ENCODE data around the gene TTC39B.

Gene TTC39B

GRCh38 chr9:15182730-15183129, 124.3 kb downstream of the TTC39B start:
- Histone ChIP-seq H3K9me3 (no peaks in the 10 kb centered on the region), H3K36me3 (no peaks in the 10 kb centered on the region), H3K27me3 (no peaks in the 10 kb centered on the region), H3K4me1 (no peaks in the 10 kb centered on the region), H3K4me3 (ENCODE audit: low read depth, low read length) (no peak overlapping the region)
- no peak for DNase-seq
- TF ChIP-seq CTCF (IDR thresholded peaks at IDR 0.05; ENCODE audit: low read depth, low read length): no peak

- Histone ChIP-seq H3K9me3 (no peaks in the 10 kb centered on the region), H3K4me3 (ENCODE audit: low read depth, low read length) (no peak overlapping the region), H3K27me3 (no peaks in the 10 kb centered on the region), H3K36me3 (no peaks in the 10 kb centered on the region), H3K4me1 (no peaks in the 10 kb centered on the region)
- no peak for TF ChIP-seq CTCF (IDR thresholded peaks at IDR 0.05; ENCODE audit: low read depth, low read length)
- no peak for DNase-seq
Measured at GRCh38 chr9:15182101-15182551, 124.9 kb downstream of the TTC39B start.

- no peak for DNase-seq
- no peak overlapping the region for H3K4me3 ChIP-seq (ENCODE audit: low read depth, low read length)
Measured at GRCh38 chr9:15180124-15180523, 126.9 kb downstream of the TTC39B start.

GRCh38 chr9:15178631-15179030, 128.4 kb downstream of the TTC39B start:
- no peak for TF ChIP-seq CTCF (IDR thresholded peaks at IDR 0.05; ENCODE audit: low read depth, low read length)
- Histone ChIP-seq H3K9me3 (no peaks in the 10 kb centered on the region), H3K4me1 (no peaks in the 10 kb centered on the region), H3K4me3 (ENCODE audit: low read depth, low read length) (no peak overlapping the region), H3K27me3 (no peaks in the 10 kb centered on the region), H3K36me3 (no peaks in the 10 kb centered on the region)
- no peak for DNase-seq

More at GRCh38 chr9:15180124-15180523, 126.9 kb downstream of the TTC39B start:
- Histone ChIP-seq H3K4me1 (no peaks in the 10 kb centered on the region), H3K9me3 (no peaks in the 10 kb centered on the region), H3K27me3 (no peaks in the 10 kb centered on the region), H3K36me3 (no peaks in the 10 kb centered on the region)
- no peak for TF ChIP-seq CTCF (IDR thresholded peaks at IDR 0.05; ENCODE audit: low read depth, low read length)

DNA sequence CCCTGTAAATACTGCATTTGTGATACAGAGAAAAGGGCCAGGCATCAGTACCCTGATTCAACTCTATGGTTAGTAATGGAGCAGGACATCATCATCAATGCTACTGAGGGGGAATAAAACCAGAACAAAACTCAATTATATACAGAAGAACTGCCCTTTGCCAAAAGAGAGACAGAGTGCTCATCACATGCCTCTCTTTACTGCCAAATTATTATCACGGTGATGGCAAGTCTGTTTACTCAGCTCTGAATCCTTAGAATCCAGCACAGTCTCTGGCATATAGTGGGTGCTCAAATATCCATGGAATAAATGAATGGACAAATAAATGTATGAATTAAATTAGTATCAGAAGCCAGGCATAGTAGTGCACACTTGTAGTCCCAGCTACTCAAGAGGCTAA, 130.2 kb downstream of the TTC39B start:
- Histone ChIP-seq H3K36me3 (no peaks in the 10 kb centered on the region), H3K4me1 (no peaks in the 10 kb centered on the region), H3K4me3 (ENCODE audit: low read depth, low read length) (no peak overlapping the region), H3K27me3 (no peaks in the 10 kb centered on the region), H3K9me3 (no peaks in the 10 kb centered on the region)
- no peak for DNase-seq
- TF ChIP-seq CTCF (IDR thresholded peaks at IDR 0.05; ENCODE audit: low read depth, low read length): no peak

DNA sequence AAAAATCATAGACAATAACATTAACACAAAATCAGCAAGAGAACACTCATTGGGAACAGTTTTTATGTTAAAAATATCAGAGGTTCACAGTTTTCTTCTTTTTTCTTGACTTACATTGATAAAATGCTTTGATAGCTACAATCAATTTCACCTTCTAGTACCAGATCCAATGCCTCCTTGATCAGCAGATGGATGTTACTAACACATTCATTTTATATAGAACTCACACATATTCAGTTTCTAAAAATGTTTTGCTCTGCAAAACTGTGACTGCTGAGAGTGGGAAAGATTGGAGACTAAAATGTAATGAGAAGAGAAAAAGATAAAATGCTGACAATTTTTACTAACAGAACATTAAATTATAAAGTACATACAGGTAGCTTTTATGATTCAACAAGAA, 143.1 kb downstream of the TTC39B start:
- Histone ChIP-seq H3K27me3 (no peaks in the 10 kb centered on the region), H3K9me3 (no peaks in the 10 kb centered on the region), H3K36me3 (no peaks in the 10 kb centered on the region), H3K4me3 (ENCODE audit: low read depth, low read length) (no peak overlapping the region), H3K4me1 (no peaks in the 10 kb centered on the region)
- no peak for DNase-seq
- no peak for TF ChIP-seq CTCF (IDR thresholded peaks at IDR 0.05; ENCODE audit: low read depth, low read length)

Measured in BE2C (cell line).